Skin epidermis (tissue), 12 donors: Measurements from ENCODE around the gene SLC1A7.

Experiments
- H3K27ac ChIP-seq, 21 experiments: fragments of 200-600 bp; sonication (generic) in 11 of 21; one replicate each; pipeline ENCODE4 v1.5.0; 2020; ENCODE audit warnings: mild to moderate bottlenecking in 3 of 21, inconsistent platforms in 2 of 21, moderate library complexity in 2 of 21
- H3K4me3 ChIP-seq, 7 experiments: fragments of 200-600 bp; sonication (generic) in 2 of 7; one replicate each; pipeline ENCODE4 v1.5.0; 2020; ENCODE audit warnings: inconsistent platforms in 2 of 7, mild to moderate bottlenecking in 2 of 7, moderate library complexity in 1 of 7

Gene SLC1A7

GRCh38 chr1:53121319-53122172 lies 20.9 kb downstream of the SLC1A7 start:
- no peak overlapping the region for H3K4me3 ChIP-seq
- peak overlapping the region in 17 of 21 experiments; percentile 34 to 91 (median 70) for H3K27ac ChIP-seq

- no peak overlapping the region for H3K4me3 ChIP-seq
- peak overlapping the region in 6 of 21 experiments; percentile 6 to 88 (median 81) for H3K27ac ChIP-seq
Measured at GRCh38 chr1:53120659-53121058, 21.8 kb downstream of the SLC1A7 start.

GRCh38 chr1:53117836-53118235 lies 24.6 kb downstream of the SLC1A7 start:
- H3K27ac ChIP-seq, result no peak overlapping the region
- no peak overlapping the region for H3K4me3 ChIP-seq

GRCh38 chr1:53116933-53117600 lies 25.4 kb downstream of the SLC1A7 start:
- Histone ChIP-seq H3K27ac (no peak overlapping the region), H3K4me3 (no peak overlapping the region)

- Histone ChIP-seq H3K27ac (no peak overlapping the region), H3K4me3 (no peak overlapping the region)
Measured at GRCh38 chr1:53116307-53116810, 26.1 kb downstream of the SLC1A7 start.

- H3K4me3 ChIP-seq, result no peak overlapping the region
- peak overlapping the region in 1 of 21 experiments; percentile 44 for H3K27ac ChIP-seq
Measured at GRCh38 chr1:53115403-53116306, 26.8 kb downstream of the SLC1A7 start.

- Histone ChIP-seq H3K4me3 (no peak overlapping the region), H3K27ac (no peak overlapping the region)
Measured at GRCh38 chr1:53114581-53115400, 27.6 kb downstream of the SLC1A7 start.

GRCh38 chr1:53114090-53114489 lies 28.3 kb downstream of the SLC1A7 start:
- Histone ChIP-seq H3K4me3 (no peak overlapping the region), H3K27ac (no peak overlapping the region)

GRCh38 chr1:53112861-53113260 lies 29.6 kb downstream of the SLC1A7 start:
- no peak overlapping the region for H3K4me3 ChIP-seq
- peak overlapping the region in 1 of 21 experiments; percentile 11 for H3K27ac ChIP-seq

- Histone ChIP-seq H3K4me3 (no peak overlapping the region), H3K27ac (peak overlapping the region in 1 of 21 experiments; percentile 11)
Measured at GRCh38 chr1:53112271-53112774, 30.1 kb downstream of the SLC1A7 start.

GRCh38 chr1:53111693-53112092 lies 30.7 kb downstream of the SLC1A7 start:
- peak overlapping the region in 4 of 21 experiments; percentile 40 to 81 (median 64) for H3K27ac ChIP-seq
- no peak overlapping the region for H3K4me3 ChIP-seq

- peak overlapping the region in 13 of 21 experiments; percentile 2 to 81 (median 56) for H3K27ac ChIP-seq
- no peak overlapping the region for H3K4me3 ChIP-seq
Measured at GRCh38 chr1:53111073-53111556, 31.3 kb downstream of the SLC1A7 start.

- peak overlapping the region in 16 of 21 experiments; percentile 12 to 81 (median 60) for H3K27ac ChIP-seq
- no peak overlapping the region for H3K4me3 ChIP-seq
Measured at GRCh38 chr1:53110370-53111072, 31.9 kb downstream of the SLC1A7 start.

- H3K4me3 ChIP-seq, result no peak overlapping the region
- peak overlapping the region in 9 of 21 experiments; percentile 12 to 79 (median 63) for H3K27ac ChIP-seq
Measured at GRCh38 chr1:53108646-53109580, 33.5 kb downstream of the SLC1A7 start.

- Histone ChIP-seq H3K27ac (peak overlapping the region in 3 of 21 experiments; percentile 17 to 58 (median 48)), H3K4me3 (no peak overlapping the region)
Measured at GRCh38 chr1:53107570-53108322, 34.7 kb downstream of the SLC1A7 start.

GRCh38 chr1:53107090-53107489 lies 35.3 kb downstream of the SLC1A7 start:
- Histone ChIP-seq H3K4me3 (no peak overlapping the region), H3K27ac (no peak overlapping the region)
